22Rv1 (cell line): ENCODE measurements around the gene TTYH1.

Experiments used
- CTCF ChIP-seq: fragments of 450-650 bp; IDR thresholded peaks from 2 replicates; pipeline ENCODE4 v1.5.1; 2017; ENCODE audit warnings: mild to moderate bottlenecking
- ZFX ChIP-seq: fragments of 450-650 bp; IDR thresholded peaks from 2 replicates; pipeline ENCODE4 v1.6.1; 2017; ENCODE audit warnings: antibody characterized with exemption, borderline replicate concordance

GRCh38 chr19:54425382-54425723 is 10.1 kb downstream of the TTYH1 start:
- TF ChIP-seq CTCF (no peak), ZFX (no peak)
